Fibroblast of villous mesenchyme (primary cell): Measurements from ENCODE around the gene COL4A2. TPM values are rescaled to one million over a fixed set of nuclear protein-coding genes. Genes with fewer than 3 reads are reported as not detected.

ENCODE experiments used
- DNase-seq: peaks from one replicate; pipeline ENCODE4 v3.0.0-alpha.2; 2010; ENCODE audit warnings: low read depth
- H3K4me3 ChIP-seq: 2 replicates; pipeline ENCODE4 v1.5.1; 2011; ENCODE audit warnings: low read depth, mild to moderate bottlenecking, low read length
- CTCF ChIP-seq: IDR thresholded peaks from 2 replicates; pipeline ENCODE4 v1.5.1; 2012; ENCODE audit warnings: low read depth, mild to moderate bottlenecking, low read length; ENCODE audit not compliant: insufficient read depth
- total RNA-seq: library from RNA; depleted of rRNA; stranded (reverse); fragments of >200 nt; gene quantifications from 2 replicates; pipeline ENCODE4 v1.2.3, GENCODE V29; 2012

COL4A2 gene
- total RNA-seq, 1 donor, result 756 TPM

GRCh38 chr13:110314516-110315245 is 7.6 kb downstream of the COL4A2 start:
- TF ChIP-seq CTCF, result no peak
- no peak for DNase-seq
- H3K4me3 ChIP-seq, result no peak overlapping the region

DNA sequence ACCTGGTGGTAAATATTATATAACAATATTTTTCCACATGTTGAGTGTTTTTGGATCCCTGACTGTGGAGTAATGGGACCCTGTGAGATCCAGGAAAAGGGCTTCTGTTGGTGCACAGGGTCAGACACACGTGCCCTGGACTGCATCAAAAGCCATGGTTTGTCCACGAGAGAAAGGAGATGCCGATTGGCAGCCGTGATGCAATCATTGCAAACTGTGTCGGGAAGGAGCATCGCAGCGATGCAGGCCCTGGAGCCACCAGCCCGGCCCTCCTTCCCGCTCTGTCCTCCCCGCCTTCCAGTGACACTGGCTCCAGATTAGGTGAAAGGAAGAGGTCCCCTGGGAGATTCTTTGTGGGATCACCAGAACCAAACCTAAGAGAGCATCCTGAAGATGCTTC is 9.1 kb downstream of the COL4A2 start:
- no peak for DNase-seq
- TF ChIP-seq CTCF, result no peak
- no peak overlapping the region for H3K4me3 ChIP-seq

- DNase-seq, result peak; percentile 36
- no peak overlapping the region for H3K4me3 ChIP-seq
- TF ChIP-seq CTCF, result no peak
These were observed 10.0 kb downstream of the COL4A2 start for GRCh38 chr13:110317093-110317492.

- no peak for DNase-seq
- H3K4me3 ChIP-seq, result no peak overlapping the region
- TF ChIP-seq CTCF, result no peak
These were observed 10.6 kb downstream of the COL4A2 start for GRCh38 chr13:110317496-110318195.

GRCh38 chr13:110318920-110319319 is 11.8 kb downstream of the COL4A2 start:
- H3K4me3 ChIP-seq, result no peak overlapping the region
- no peak for DNase-seq
- TF ChIP-seq CTCF, result no peak

GRCh38 chr13:110319397-110319773 is 12.3 kb downstream of the COL4A2 start:
- no peak for DNase-seq
- no peak overlapping the region for H3K4me3 ChIP-seq
- no peak for TF ChIP-seq CTCF
